MG63 (cell line): ENCODE measurements around the gene ATP2A1. TPM values are rescaled to one million over a fixed set of nuclear protein-coding genes. Genes with fewer than 3 reads are reported as not detected.
"Not testable (repeated sequence)": the region's sequence is repeated elsewhere in the genome, so short reads cannot be mapped to it uniquely, and the experiment has no call there.

Experiments
- DNase-seq: peaks from one replicate; pipeline ENCODE4 v3.0.0-alpha.2; 2020
- H3K27me3 ChIP-seq: fragments of 250-450 bp; sonication (Bioruptor Pico); 2 replicates; pipeline ENCODE4 v1.5.1; 2020; ENCODE audit warnings: mild to moderate bottlenecking, moderate library complexity
- H3K36me3 ChIP-seq: fragments of 250-450 bp; sonication (Bioruptor Pico); 2 replicates; pipeline ENCODE4 v1.5.1; 2020; ENCODE audit warnings: mild to moderate bottlenecking, moderate library complexity
- H3K4me3 ChIP-seq: fragments of 250-450 bp; sonication (Bioruptor Pico); 2 replicates; pipeline ENCODE4 v1.5.1; 2020; ENCODE audit warnings: mild to moderate bottlenecking, moderate library complexity
- H3K9me3 ChIP-seq: fragments of 250-450 bp; sonication (Bioruptor Pico); 2 replicates; pipeline ENCODE4 v1.5.1; 2020; ENCODE audit warnings: mild to moderate bottlenecking, moderate library complexity
- total RNA-seq: library from RNA; depleted of rRNA; stranded (reverse); fragments of >200 nt; shearing (Covaris generic); gene quantifications from 2 replicates; pipeline ENCODE4 v1.2.3, GENCODE V29; 2014; ENCODE audit warnings: low replicate concordance; rRNA removed

The ATP2A1 gene
- total RNA-seq, 1 experiment from 2014 or later, result not detected

- no peaks in the 10 kb centered on the region for H3K36me3 ChIP-seq
- DNase-seq, result no peak
- no peak overlapping the region for H3K4me3 ChIP-seq
- H3K27me3 ChIP-seq, result no peaks in the 10 kb centered on the region
- H3K9me3 ChIP-seq, result no peaks in the 10 kb centered on the region
Measured at GRCh38 chr16:28935346-28935745, 57.1 kb downstream of the ATP2A1 start.

DNA sequence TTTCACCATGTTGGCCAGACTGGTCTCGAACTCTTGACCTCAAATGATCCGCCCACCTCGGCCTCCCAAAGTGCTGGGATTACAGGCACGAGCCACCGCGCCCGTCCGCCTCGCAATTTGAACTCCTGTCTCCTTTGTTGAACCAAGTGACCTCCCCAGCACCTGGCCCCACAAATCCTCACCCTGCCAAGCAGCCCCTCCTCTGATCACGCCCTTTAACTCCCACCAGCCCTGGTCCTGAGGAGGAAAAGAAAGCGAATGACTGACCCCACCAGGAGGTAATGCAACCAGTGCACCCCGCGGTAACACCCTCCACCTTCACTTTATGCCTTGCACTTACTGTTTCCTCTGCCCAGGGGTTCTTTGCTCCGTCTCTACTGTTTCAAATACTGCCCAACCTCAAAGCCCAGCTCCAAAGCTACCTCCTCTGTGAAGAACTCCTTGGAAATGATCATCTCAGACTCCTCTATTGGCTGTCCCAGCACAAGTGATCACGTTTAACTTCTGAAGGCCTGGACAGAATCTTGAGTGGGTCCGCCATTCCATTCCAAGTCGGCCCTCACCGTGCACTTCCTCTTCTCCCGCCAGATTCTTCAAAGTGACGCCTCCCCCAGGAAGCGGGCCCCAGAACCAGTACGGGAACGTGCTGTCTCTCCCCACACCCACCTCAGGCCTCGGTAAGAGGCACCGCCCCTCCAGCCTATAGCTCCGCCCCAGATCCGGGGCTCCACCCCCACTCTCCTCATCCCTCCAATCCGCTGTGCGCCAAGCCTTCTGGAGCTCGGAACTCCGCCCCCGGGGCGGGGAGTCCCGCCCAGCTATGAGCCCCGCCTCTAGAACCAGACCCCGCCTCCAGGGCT is 57.9 kb downstream of the ATP2A1 start:
- H3K36me3 ChIP-seq, result no peaks in the 10 kb centered on the region
- H3K9me3 ChIP-seq, result no peaks in the 10 kb centered on the region
- H3K27me3 ChIP-seq, result no peaks in the 10 kb centered on the region
- no peak overlapping the region for H3K4me3 ChIP-seq
- peak; percentile 40 for DNase-seq

DNA sequence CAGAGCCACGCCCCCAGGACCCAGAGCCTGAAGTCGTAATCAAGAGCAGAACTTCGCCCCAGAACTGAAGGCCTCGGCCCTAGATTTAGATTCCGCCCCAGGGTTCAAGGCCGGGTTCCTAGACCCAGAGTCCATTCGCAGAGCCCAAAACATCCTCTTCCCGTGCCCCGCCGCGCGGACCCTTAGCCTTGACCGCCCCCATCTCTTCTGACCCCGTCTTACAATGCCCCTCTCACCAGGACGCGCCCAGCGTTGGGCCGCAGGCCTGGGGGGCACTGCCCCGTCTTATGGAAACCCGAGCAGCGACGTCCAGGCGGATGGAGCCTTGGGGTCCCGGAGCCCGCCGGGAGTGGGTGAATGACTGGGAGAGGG is 58.5 kb downstream of the ATP2A1 start:
- DNase-seq, result no peak
- Histone ChIP-seq H3K36me3 (no peaks in the 10 kb centered on the region), H3K9me3 (no peaks in the 10 kb centered on the region), H3K27me3 (no peaks in the 10 kb centered on the region), H3K4me3 (no peak overlapping the region)

GRCh38 chr16:28937222-28937876 is 59.1 kb downstream of the ATP2A1 start:
- H3K27me3 ChIP-seq, result no peaks in the 10 kb centered on the region
- H3K9me3 ChIP-seq, result no peaks in the 10 kb centered on the region
- no peak for DNase-seq
- H3K4me3 ChIP-seq, result no peak overlapping the region
- H3K36me3 ChIP-seq, result no peaks in the 10 kb centered on the region

GRCh38 chr16:28938721-28939120 is 60.4 kb downstream of the ATP2A1 start:
- Histone ChIP-seq H3K9me3 (no peaks in the 10 kb centered on the region), H3K4me3 (no peak overlapping the region), H3K36me3 (no peaks in the 10 kb centered on the region), H3K27me3 (no peaks in the 10 kb centered on the region)
- DNase-seq, result no peak

DNA sequence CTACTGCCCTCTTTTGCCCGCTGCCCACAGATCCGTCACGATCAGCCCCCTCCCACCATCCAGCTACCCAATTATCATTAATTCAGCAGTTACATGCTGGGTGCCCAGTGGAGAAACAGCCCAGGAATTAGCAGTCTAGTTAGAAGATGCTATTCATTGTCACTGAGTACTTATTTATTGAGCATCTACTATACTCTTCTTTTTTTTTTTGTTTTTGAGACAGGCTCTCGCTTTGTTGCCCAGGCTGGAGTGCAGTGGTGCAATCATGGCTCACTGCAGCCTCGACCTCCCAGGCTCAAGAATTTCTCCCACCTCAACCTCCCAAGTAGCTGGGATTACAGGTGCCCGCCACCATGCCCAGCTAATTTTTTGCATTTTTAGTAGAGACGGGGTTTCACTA is 61.5 kb downstream of the ATP2A1 start:
- not testable (repeated sequence) for H3K4me3 ChIP-seq, H3K9me3 ChIP-seq, DNase-seq, H3K36me3 ChIP-seq, H3K27me3 ChIP-seq

GRCh38 chr16:28943281-28943680 is 65.0 kb downstream of the ATP2A1 start:
- Histone ChIP-seq H3K4me3 (no peak overlapping the region), H3K36me3 (no peaks in the 10 kb centered on the region), H3K27me3 (no peaks in the 10 kb centered on the region), H3K9me3 (no peaks in the 10 kb centered on the region)
- DNase-seq, result no peak

- no peaks in the 10 kb centered on the region for H3K9me3 ChIP-seq
- no peaks in the 10 kb centered on the region for H3K27me3 ChIP-seq
- no peaks in the 10 kb centered on the region for H3K36me3 ChIP-seq
- no peak overlapping the region for H3K4me3 ChIP-seq
- DNase-seq, result no peak
Measured at GRCh38 chr16:28946681-28947080, 68.4 kb downstream of the ATP2A1 start.

DNA sequence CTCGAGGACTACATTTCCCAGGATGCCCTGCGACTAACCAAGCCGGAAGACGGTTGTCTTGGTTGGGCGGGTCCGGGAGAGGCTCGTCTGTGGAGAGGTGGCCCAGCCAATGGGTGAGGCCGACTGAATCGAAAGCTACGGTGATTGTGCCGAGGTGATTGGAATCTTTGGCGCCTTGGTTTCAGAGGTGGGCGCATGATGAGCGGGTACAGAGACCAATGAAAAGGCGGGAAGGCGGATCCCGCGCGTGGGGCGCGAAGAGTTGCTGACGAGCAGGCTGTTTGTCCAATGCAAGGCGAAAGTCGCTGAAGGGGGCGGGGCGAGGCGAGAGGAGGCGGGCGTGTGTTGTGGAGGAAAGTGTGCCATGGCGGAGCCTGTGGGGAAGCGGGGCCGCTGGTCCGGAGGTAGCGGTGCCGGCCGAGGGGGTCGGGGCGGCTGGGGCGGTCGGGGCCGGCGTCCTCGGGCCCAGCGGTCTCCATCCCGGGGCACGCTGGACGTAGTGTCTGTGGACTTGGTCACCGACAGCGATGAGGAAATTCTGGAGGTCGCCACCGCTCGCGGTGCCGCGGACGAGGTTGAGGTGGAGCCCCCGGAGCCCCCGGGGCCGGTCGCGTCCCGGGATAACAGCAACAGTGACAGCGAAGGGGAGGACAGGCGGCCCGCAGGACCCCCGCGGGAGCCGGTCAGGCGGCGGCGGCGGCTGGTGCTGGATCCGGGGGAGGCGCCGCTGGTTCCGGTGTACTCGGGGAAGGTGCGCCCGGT is 72.5 kb downstream of the ATP2A1 start, which contains the start of gene NFATC2IP:
TSS of gene NFATC2IP (plus strand) at position 290 of the 762 bp plus-strand sequence. CDS start at position 365, 75 bp downstream.
- Histone ChIP-seq H3K4me3 (peak within 1 kb of the TSS; percentile 98), H3K9me3 (no peaks in the 10 kb centered on the region), H3K36me3 (peaks cover 28% of the 10 kb centered on the region), H3K27me3 (no peaks in the 10 kb centered on the region)
- peak; percentile 100 for DNase-seq

- Histone ChIP-seq H3K36me3 (peaks cover 33% of the 10 kb centered on the region), H3K9me3 (no peaks in the 10 kb centered on the region), H3K27me3 (no peaks in the 10 kb centered on the region), H3K4me3 (peak overlapping the region; percentile 98)
- DNase-seq, result peak; percentile 46
Measured at GRCh38 chr16:28951410-28951943, 73.2 kb downstream of the ATP2A1 start.

Other genes with a start within 250 kb of the ATP2A1 start
- not detected in 2 replicates for gene NPIPB8, start 240.4 kb upstream of the ATP2A1 start, total RNA-seq
- gene EIF3C, start 167.0 kb upstream of the ATP2A1 start, total RNA-seq, result 471 and 698 TPM in 2 replicates
- 0.46 TPM in 1 of 2 replicates, not detected in the other for gene NPIPB9, start 126.7 kb upstream of the ATP2A1 start, total RNA-seq
- gene ATXN2L, start 55.5 kb upstream of the ATP2A1 start, total RNA-seq, result 17.3 and 18.7 TPM in 2 replicates
- gene TUFM, start 32.1 kb upstream of the ATP2A1 start, total RNA-seq, result 136 and 169 TPM in 2 replicates
- 18.4 and 21.0 TPM in 2 replicates for gene SH2B1, start 14.6 kb upstream of the ATP2A1 start, total RNA-seq
- 75.5 and 86.2 TPM in 2 replicates for gene RABEP2, start 46.8 kb downstream of the ATP2A1 start, total RNA-seq
- gene CD19, start 53.5 kb downstream of the ATP2A1 start, total RNA-seq, result not detected in 2 replicates
- 11.4 and 21.3 TPM in 2 replicates for gene NFATC2IP, start 72.4 kb downstream of the ATP2A1 start, total RNA-seq
- 35.5 and 37.5 TPM in 2 replicates for gene SPNS1, start 96.3 kb downstream of the ATP2A1 start, total RNA-seq
- not detected in 2 replicates for gene LAT, start 106.6 kb downstream of the ATP2A1 start, total RNA-seq